ENCODE measurements around the gene DHX8.

DHX8 gene

DNA sequence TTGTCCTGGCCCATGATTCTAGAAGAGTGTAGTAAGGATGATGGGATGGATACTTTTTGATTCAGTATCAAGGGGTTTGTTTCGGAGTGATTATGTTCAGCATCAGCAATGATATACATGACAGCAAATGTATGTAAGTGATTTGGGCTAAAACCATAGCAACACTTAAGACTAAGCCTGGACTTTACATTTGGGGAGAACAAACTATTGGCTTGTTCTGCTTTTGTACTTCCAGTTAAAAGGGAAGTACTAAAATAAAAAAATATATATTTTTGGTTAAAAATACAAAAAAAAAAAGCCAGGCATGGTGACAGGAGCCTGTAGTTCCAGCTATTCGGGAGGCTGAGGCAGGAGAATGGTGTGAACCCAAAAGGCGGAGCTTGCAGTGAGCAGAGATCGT is 20.5 kb upstream of the DHX8 start:
- Histone ChIP-seq H4K20me1 (ENCODE audit: low read depth, low read length) (no peaks in the 10 kb centered on the region), H3K79me2 (ENCODE audit: insufficient read depth, low read length) (no peaks in the 10 kb centered on the region), H2AFZ (ENCODE audit: low read depth, low read length, severe bottlenecking) (no peak overlapping the region), H3K27me3 (ENCODE audit: low read length) (no peaks in the 10 kb centered on the region), H3K4me3 (ENCODE audit: insufficient read depth, low read length, poor library complexity, severe bottlenecking) (no peak overlapping the region), H3K9me2 (replicated peaks; ENCODE audit: insufficient read depth, low read length) (no peaks in the 10 kb centered on the region), H3F3A (ENCODE audit: insufficient read depth) (no peaks in the 10 kb centered on the region), H3K9me3 (ENCODE audit: insufficient read depth, low read length) (no peaks in the 10 kb centered on the region), H3K36me3 (ENCODE audit: low read length) (no peaks in the 10 kb centered on the region), H3K27ac (ENCODE audit: low read depth, low read length) (no peak overlapping the region), H3K9ac (ENCODE audit: low read length) (no peak overlapping the region), H3K4me2 (ENCODE audit: low read depth, low read length, poor library complexity, severe bottlenecking) (no peak overlapping the region)
- no peak for TF ChIP-seq EZH2phosphoT487 (conservative IDR thresholded peaks at IDR 0.05; ENCODE audit: low read length)
- TF ChIP-seq, protein P1, sequence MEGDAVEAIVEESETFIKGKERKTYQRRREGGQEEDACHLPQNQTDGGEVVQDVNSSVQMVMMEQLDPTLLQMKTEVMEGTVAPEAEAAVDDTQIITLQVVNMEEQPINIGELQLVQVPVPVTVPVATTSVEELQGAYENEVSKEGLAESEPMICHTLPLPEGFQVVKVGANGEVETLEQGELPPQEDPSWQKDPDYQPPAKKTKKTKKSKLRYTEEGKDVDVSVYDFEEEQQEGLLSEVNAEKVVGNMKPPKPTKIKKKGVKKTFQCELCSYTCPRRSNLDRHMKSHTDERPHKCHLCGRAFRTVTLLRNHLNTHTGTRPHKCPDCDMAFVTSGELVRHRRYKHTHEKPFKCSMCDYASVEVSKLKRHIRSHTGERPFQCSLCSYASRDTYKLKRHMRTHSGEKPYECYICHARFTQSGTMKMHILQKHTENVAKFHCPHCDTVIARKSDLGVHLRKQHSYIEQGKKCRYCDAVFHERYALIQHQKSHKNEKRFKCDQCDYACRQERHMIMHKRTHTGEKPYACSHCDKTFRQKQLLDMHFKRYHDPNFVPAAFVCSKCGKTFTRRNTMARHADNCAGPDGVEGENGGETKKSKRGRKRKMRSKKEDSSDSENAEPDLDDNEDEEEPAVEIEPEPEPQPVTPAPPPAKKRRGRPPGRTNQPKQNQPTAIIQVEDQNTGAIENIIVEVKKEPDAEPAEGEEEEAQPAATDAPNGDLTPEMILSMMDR (IDR thresholded peaks at IDR 0.05; ENCODE audit: insufficient read depth, low read length, poor library complexity, severe bottlenecking), result no peak

DNA sequence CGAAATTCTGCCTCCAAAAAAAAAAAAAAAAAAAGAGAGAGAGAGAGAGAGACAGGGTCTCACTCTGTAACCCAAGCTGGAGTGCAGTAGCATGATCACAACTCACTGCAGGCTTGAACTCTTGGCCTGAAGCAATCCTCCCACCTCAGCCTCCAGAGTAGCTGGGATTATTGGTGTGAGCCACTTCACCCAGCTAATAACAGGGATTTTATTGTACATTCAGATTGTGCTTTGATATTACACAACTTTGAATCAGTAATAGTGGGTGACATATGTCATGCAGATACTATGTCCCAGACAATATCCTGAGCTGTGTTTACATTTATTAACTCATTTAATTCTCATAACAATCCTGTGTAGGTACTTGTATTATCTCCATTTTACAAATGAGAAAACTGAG is 19.7 kb upstream of the DHX8 start:
- H3F3A ChIP-seq (ENCODE audit: insufficient read depth), result no peaks in the 10 kb centered on the region
- no peak for TF ChIP-seq EZH2phosphoT487 (conservative IDR thresholded peaks at IDR 0.05; ENCODE audit: low read length)
- TF ChIP-seq, protein P1 (IDR thresholded peaks at IDR 0.05; ENCODE audit: insufficient read depth, low read length, poor library complexity, severe bottlenecking), result no peak
- no peak overlapping the region for H3K27ac ChIP-seq (ENCODE audit: low read depth, low read length)
- H3K4me2 ChIP-seq (ENCODE audit: low read depth, low read length, poor library complexity, severe bottlenecking), result no peak overlapping the region
- H4K20me1 ChIP-seq (ENCODE audit: low read depth, low read length), result no peaks in the 10 kb centered on the region
- no peak overlapping the region for H2AFZ ChIP-seq (ENCODE audit: low read depth, low read length, severe bottlenecking)
- H3K27me3 ChIP-seq (ENCODE audit: low read length), result no peaks in the 10 kb centered on the region
- no peaks in the 10 kb centered on the region for H3K36me3 ChIP-seq (ENCODE audit: low read length)
- no peaks in the 10 kb centered on the region for H3K9me2 ChIP-seq (replicated peaks; ENCODE audit: insufficient read depth, low read length)
- H3K9ac ChIP-seq (ENCODE audit: low read length), result no peak overlapping the region
- H3K9me3 ChIP-seq (ENCODE audit: insufficient read depth, low read length), result no peaks in the 10 kb centered on the region
- no peaks in the 10 kb centered on the region for H3K79me2 ChIP-seq (ENCODE audit: insufficient read depth, low read length)
- H3K4me3 ChIP-seq (ENCODE audit: insufficient read depth, low read length, poor library complexity, severe bottlenecking), result no peak overlapping the region

DNA sequence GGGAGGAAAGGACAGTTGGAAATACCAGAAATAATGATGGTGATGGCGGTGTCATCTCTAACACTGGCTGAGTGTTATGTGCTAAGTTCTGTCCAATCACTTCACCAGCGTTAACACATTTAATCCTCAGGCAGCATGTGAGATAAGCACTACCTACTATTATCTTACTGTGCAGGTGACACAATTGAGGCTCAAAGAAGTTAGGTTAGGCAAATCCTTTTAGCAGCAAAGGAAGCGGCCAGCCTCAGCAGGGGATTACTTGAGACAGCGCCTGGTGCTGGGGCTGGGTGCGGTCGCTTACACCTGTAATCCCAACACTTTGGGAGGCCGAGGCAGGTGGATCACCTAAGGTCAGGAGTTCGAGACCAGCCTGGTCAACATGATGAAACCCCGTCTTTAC is 18.7 kb upstream of the DHX8 start:
- Histone ChIP-seq H2AFZ (ENCODE audit: low read depth, low read length, severe bottlenecking) (no peak overlapping the region), H3K79me2 (ENCODE audit: insufficient read depth, low read length) (no peaks in the 10 kb centered on the region), H3K9me2 (replicated peaks; ENCODE audit: insufficient read depth, low read length) (no peaks in the 10 kb centered on the region), H3K36me3 (ENCODE audit: low read length) (no peaks in the 10 kb centered on the region), H3F3A (ENCODE audit: insufficient read depth) (no peaks in the 10 kb centered on the region), H3K27me3 (ENCODE audit: low read length) (no peaks in the 10 kb centered on the region), H3K4me3 (ENCODE audit: insufficient read depth, low read length, poor library complexity, severe bottlenecking) (no peak overlapping the region), H3K27ac (ENCODE audit: low read depth, low read length) (no peak overlapping the region), H4K20me1 (ENCODE audit: low read depth, low read length) (no peaks in the 10 kb centered on the region), H3K4me2 (ENCODE audit: low read depth, low read length, poor library complexity, severe bottlenecking) (no peak overlapping the region), H3K9me3 (ENCODE audit: insufficient read depth, low read length) (no peaks in the 10 kb centered on the region), H3K9ac (ENCODE audit: low read length) (no peak overlapping the region)
- TF ChIP-seq, protein P1 (IDR thresholded peaks at IDR 0.05; ENCODE audit: insufficient read depth, low read length, poor library complexity, severe bottlenecking), result no peak
- no peak for TF ChIP-seq EZH2phosphoT487 (conservative IDR thresholded peaks at IDR 0.05; ENCODE audit: low read length)
